HL-60 (cell line): Measurements from ENCODE around the gene BTBD2.

Experiments used
- GABPA ChIP-seq: IDR thresholded peaks from 2 replicates; pipeline ENCODE4 v1.6.1; 2012; ENCODE audit warnings: low read depth
- POLR2AphosphoS5 ChIP-seq: IDR thresholded peaks from 2 replicates; pipeline ENCODE4 v1.6.1; 2012; ENCODE audit warnings: low read depth
- TF ChIP-seq, protein P1 (sequence below): IDR thresholded peaks from one replicate; pipeline ENCODE4 v1.5.1; 2011; ENCODE audit warnings: low read length, control low read depth, inconsistent platforms; ENCODE audit not compliant: insufficient read depth

- TF ChIP-seq GABPA = no peak
- TF ChIP-seq, protein P1, sequence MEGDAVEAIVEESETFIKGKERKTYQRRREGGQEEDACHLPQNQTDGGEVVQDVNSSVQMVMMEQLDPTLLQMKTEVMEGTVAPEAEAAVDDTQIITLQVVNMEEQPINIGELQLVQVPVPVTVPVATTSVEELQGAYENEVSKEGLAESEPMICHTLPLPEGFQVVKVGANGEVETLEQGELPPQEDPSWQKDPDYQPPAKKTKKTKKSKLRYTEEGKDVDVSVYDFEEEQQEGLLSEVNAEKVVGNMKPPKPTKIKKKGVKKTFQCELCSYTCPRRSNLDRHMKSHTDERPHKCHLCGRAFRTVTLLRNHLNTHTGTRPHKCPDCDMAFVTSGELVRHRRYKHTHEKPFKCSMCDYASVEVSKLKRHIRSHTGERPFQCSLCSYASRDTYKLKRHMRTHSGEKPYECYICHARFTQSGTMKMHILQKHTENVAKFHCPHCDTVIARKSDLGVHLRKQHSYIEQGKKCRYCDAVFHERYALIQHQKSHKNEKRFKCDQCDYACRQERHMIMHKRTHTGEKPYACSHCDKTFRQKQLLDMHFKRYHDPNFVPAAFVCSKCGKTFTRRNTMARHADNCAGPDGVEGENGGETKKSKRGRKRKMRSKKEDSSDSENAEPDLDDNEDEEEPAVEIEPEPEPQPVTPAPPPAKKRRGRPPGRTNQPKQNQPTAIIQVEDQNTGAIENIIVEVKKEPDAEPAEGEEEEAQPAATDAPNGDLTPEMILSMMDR = no peak
- no peak for TF ChIP-seq POLR2AphosphoS5
Measured at GRCh38 chr19:2048959-2049740, 33.6 kb upstream of the BTBD2 start.
